NCI-H1105 (cell line): Measurements from ENCODE around the gene PEMT.
A peak's percentile ranks its signal among the peaks of the same experiment; 100 is the strongest.
"Not testable (repeated sequence)": the region's sequence is repeated elsewhere in the genome, so short reads cannot be mapped to it uniquely, and the experiment has no call there.

Source experiments
- DNase-seq: peaks from one replicate; lab custom pipeline; 2025; lab: John Stamatoyannopoulos, UW

Gene PEMT, protein sequence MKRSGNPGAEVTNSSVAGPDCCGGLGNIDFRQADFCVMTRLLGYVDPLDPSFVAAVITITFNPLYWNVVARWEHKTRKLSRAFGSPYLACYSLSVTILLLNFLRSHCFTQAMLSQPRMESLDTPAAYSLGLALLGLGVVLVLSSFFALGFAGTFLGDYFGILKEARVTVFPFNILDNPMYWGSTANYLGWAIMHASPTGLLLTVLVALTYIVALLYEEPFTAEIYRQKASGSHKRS

DNA sequence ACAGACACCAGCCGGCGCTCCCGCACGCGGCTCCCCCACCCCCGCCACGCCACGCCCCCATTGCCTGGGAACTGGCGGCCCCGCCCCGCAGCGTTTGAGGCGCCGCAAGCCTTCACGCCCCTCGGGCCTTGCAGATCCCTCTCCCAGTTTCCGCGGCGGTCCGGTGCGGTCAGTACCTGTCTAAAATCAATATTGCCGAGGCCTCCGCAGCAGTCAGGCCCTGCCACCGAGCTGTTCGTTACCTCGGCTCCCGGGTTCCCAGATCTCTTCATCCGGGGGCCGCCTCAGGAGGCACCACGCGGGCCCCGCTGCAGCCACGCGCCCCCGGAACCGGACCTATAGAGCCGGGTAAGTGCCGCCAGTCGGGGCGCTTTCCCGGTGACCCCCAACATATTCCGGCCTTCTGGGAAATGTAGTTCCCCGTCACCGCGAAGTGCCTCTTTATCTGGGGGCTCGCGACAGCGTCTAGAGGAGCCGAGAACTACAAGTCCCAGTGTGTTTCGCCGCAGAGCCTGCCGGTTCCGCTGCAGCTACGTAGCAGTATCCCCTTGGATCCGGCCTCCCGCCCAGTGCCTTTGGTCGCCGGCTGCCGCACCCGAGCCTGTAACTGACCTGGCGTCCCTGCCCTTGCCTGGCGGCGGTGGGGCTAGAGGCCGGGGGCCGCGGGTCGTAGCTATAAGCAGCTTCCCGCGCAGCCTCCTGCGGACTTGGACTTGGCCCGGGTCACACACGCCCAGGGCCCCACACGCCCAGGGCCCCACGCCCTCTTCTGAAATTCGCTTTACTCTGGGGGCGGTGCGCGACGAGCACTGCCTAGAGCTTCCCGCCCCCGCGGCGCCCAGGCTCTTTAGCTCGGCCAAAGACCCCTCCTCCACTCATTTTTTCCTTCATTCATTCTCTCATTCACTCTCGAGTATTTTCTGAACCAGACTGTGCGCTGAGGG is at the start of gene PEMT:
Gene PEMT, minus strand, starts transcription at position 354 of the 944 bp plus-strand sequence. Its CDS starts 82 bp downstream, at position 272.
- peak; percentile 99 for DNase-seq

DNA sequence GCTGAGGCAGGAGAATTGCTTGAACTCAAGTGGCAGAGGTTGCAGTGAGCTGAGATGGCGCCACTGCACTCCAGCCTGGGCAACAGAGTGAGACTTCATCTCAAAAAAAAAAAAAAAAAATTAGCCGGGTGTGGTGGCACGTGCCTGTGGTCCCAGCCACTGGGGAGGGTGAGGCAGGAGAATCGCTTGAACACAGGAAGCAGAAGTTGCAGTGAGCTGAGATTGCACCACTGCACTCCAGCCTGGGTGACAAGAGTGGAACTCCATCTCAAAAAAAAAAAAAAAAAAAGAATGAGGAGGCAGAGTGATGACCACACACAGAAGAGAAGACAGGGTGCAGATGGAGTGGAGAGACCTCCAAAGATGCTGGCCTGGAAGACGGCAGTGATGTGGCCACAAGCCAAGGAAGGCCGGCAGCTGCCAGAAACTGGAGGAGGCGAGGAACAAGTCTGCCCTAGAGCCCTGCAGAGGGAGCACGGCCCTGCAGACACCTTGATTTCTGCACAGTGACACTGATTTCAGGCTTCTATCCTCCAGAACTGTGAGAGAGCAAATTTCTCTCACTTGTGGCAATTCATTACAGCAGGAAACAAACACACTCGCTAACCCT is 48.3 kb upstream of the PEMT start:
- DNase-seq, result not testable (repeated sequence)

DNA sequence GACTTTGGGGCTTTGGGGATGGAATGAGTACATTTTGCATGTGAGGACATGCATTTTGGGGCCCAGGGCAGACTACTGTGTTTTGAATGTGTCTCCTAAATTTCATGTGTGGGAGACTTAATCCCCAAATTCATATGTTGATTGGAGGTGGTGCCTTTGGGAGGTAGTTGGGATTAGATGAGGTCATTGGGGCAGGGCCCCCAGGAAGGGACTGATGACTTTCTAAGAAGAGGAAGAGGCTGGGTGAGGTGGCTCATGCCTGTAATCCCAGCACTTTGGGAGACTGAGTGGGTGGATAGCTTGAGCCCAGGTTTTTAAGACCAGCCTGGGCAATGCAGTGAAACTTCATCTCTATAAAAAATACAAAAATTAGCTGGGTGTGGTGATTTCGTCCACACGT is 47.0 kb upstream of the PEMT start:
- no peak for DNase-seq

DNA sequence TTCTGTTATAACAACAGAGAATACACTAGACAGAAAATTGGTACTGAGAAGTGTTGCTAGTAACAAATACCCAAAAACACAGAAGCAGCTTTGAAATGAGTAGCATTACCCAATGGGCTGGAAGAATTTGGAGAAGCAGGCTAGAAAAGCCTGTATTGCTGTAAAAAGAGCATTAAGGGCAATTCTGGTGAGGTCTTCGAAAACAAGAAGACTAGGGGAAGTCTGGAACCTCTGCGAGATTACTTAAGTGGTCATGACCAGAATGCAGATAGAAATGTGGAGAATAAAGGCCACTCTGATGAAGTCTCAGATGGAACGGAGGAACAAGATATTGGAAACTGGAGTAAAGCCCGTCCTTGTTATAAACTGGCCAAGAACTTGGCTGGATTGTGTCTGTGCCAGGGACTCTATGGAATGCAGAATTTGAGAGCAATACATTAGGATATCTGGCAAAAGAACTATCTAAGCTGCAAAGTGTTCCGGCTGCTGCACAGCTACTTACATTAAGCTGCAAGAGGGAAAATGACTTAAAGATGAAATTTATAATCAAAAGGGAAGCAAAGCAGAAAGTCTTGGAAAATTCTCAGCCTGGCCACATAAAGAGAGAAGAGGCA is 44.9 kb upstream of the PEMT start:
- DNase-seq, result no peak

DNA sequence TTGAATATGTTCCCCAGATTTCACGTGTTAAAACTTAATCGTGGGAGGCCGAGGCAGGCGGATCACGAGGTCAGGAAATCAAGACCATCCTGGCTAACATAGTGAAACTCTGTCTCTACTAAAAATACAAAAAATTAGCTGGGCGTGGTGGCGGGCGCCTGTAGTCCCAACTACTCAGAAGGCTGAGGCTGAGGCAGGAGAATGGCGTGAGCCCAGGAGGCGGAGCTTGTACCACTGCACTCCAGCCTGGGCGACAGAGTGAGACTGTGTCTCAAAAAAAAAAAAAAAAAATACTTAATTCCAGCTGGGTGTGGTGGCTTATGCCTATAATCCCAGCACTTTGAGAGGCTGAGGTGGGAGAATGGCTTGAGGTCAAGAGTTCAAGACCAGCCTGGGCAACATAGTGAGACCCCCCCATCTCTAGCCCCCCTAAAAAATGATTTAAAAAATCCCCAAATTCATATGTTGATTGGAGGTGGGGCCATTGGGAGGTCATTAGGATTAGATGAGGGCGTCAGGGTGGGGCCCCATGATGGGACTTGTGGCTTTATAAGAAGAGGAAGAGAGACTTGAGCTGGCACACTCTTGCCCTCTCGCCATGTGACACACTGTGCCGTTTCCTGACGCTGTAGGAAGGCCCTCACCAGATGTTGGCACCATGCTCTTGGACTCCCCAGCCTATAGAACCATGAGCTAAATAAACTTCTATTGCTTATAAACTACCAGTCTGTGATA is 44.2 kb upstream of the PEMT start:
- DNase-seq, result not testable (repeated sequence)

DNA sequence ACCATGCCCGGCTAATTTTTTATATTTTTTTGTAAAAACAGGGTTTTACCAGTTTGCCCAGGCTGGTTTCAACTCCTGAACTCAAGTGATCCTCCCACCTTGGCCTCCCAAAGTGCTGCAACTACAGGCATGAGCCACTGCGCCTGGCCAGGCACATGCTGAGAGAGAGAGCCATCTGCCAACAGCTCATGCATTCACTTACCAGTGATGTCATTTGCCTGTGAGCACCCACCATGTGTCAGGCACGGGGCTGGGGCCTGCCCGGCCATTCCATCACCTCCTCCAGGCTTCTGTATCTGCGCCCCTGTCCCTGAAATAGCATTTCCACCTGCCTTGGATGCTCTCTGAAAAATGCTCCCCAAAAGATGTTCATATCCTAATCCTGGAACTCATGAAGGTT is 43.6 kb upstream of the PEMT start:
- no peak for DNase-seq

DNA sequence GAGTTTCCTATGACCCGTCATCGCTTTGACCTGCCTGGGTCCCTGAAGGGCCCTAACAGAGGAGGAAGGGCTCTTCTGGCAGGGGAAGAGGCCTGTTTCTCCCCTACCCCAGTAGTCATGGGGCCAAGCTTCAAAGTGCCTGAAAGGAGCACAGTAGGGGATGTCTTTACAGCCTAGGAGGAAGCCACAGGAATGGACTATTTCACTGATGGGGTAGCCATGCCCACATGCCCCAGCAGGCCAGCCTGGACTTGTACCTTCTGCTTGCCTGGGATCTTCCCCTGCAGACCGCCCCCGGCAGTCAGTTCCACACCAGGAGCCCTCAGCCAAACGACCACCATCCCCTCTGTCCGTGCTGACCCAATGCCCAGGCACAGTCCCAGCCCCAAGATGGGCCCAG is 41.8 kb upstream of the PEMT start:
- no peak for DNase-seq

DNA sequence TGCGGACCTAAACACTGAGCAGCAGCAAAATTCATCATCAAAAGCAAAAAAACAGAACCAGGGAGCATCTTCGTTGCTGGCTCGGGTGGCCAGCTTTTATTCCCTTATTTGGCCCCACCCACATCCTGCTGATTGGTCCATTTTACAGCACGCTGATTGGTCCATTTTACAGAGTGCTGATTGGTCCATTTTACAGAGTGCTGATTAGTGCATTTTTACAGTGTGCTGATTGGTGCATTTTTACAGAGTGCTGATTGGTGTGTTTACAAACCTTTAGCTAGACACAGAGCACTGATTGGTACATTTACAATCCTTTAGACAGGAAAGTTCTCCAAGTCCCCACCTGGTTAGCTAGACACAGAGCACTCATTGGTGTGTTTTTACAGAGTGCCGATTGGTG is 41.2 kb upstream of the PEMT start:
- not testable (repeated sequence) for DNase-seq

DNA sequence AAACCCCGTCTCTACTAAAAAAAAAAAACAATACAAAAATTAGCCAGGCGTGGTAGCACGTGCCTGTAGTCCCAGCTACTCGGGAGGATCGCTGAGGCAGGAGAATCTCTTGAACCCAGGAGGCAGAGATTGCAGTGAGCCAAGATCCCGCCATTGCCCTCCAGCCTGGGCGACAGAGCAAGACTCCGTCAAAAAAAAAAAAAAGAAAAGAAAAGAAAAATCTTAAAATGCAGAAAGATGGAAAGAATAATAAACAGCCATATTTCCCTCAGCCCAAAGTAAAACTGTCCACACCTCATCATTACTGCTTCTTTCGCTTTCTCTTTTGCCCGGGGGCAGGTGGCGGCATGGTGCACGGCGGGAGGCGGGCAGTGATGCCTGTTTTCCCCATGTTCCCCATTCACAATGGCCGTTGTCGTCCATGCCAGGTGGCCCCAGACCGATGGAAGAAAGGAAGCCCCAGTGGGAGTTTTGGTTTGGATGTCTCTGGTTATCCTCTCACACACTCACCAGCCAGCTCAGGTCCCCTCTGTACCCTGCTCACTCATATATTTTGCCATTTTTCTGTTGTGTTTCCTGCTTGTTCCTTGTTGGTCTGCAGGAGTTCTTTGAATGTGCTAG is 37.0 kb upstream of the PEMT start:
- no peak for DNase-seq

DNA sequence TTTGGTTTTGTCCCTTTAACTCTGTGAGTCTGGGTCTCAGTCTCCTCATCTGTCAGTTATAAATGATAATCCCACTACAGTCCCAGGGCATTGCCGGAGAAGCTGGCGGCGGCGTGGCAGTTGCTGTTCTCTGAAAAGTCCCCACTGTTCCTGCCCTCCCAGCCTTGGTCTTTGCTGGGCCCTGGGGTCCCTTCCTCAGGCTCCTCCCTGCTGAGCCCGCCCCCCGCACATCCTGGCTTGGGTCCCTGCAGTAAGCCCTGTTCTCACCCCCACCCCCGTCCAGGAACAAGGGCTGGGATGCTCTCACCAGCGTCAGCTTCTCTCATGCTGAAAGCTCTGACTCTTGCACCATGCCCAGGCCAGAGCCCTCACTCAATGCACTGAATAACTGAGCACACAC is 35.3 kb upstream of the PEMT start:
- DNase-seq, result no peak

DNA sequence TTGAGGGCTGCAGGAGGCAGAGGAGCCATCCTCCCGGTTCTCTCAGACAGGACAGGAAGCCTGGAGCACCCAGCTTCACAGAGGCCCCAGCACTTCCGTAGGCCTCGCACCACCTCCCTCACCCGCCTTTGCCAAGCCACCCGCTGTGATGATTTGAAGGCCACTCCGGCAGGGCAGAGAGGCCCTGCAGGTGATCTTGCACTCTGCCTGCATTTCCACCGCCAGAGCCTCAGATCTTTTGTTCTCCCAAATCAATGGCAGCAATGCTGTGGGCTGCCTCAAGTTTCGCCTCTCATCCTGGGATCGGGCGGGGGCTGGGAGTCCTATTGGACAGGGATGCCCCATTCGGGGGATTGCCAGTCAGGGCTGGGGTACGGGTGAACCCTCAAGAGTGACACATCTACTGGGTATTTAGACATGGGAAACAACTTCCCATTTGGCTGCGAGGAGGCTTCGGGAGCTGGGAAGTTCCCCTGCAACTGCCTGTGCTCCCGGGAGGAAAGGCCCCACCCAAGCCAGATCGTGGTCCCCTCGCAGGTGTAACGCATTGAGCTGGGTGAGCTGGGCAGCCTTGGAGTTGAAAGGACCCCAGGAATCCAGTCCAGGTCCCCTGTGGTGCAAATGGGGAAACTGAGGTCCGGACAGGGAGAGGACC is 34.8 kb upstream of the PEMT start:
- DNase-seq, result no peak

DNA sequence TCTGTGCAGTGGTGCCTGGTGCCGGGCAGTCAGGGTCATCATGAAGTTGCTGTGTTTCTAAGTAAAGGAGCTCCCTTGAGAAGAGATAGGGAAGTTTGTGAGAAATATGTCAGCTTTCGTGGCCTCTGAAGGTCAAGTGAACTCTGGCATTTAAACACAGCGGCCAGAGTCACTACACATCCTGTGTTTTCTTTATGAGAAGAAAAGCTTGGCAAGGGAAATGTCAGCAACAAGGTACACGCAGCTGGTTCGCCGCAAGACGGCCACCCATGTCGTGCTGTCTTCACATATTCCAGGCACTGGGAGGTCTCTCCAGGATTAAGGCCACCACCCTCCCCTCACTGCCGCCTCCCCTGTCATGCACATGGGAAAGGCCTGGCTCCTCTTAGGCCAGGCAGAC is 33.2 kb upstream of the PEMT start:
- no peak for DNase-seq

DNA sequence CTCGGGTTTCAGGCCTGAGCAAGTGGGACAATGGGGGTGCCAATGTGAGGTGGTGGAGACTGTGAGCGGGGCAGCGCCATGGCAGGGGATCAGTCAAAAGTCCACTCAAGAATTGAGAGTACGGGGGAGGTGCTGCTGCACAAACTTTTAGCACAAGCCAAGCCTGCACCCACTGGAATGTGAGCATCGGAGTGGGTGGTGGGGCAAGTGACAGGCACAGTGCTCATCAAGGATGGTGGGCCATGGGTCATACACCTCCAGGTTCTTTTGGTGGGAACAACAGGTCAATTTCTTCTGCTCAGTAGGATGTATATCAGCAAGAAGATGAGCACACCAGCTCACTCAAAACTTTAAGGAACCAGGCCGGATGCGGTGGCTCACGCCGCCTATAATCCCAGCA is 32.4 kb upstream of the PEMT start:
- no peak for DNase-seq

DNA sequence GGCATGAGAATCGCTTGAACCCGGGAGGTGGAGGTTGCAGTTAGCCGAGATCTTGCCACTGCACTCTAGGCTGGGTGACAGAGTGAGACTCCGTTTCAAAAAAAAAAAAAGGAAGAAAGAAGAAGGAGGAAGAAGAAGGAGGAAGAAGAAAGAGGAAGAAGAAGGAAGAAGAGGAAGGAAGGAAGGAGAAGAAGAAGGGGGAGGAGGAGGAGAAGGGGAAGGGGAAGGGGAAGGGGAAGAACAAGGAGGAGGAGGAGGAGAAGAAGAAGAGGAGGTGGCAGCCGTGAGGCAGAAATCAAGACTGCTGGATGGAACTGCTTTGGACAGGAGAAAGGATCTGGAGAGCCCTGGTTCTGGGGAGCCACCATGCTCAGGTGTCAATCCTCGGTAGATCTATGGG is 29.7 kb upstream of the PEMT start:
- DNase-seq, result no peak

DNA sequence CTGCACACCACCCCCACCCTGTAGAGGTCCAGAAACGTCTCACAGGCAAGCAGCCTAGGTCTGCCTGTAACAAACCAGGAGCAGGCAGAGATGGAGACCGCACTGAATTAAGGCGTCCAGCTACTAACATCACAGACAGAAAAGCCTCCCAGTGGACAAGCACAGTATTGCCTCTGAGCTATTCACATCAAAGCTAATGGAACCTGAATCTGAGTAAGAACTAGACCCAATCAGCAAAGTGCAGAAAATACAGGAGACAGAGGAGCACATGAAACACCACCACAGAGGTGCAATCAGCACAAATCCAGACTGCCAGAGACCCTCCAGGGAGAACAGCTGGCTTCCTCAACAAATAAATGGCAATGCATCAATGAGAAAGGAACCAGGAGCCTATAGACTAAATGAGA is 22.2 kb upstream of the PEMT start:
- DNase-seq, result peak; percentile 71

DNA sequence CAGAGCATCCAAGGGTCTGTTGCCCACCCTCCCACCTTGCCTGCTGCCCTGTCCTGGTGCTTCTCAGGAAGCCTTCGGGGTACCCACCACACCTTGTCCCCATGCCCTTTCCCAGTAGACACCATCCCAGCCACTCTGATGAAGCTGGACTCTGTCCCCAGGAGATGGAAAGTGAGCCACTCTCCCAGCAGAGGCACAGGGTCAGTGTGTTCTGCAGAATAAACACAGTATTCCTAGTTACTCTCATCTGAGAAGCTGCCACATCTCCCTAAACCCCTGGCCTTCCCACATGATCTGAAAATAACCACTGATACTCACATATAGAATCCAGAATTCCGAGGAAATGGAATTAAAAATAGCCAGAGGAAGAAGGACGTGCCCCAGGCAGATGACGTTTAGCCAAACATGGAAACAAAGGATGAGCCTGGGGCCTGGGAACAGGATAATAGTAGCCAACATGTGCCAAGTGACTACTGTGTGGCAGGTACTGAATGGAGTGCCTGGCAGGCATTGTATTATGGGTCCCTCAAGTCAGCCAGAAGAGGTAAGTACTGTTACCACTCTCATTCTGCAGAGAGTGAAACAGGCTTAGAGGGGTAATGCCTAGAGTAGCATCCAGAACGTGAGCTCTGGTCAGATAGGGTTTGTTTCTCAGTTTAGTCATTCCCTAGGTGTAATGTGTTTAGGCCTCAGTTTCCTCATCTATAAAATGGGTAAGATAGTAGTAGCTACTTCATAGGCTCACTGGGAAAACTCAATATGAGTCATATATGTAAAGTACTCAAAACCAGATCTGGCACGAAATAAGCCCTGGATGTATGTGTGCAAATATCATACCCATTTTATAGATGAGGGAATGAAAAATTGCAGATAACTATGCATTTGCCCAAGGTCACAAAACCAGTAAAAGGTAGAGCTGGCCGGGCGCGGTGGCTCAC is 20.8 kb upstream of the PEMT start:
- DNase-seq, result no peak

DNA sequence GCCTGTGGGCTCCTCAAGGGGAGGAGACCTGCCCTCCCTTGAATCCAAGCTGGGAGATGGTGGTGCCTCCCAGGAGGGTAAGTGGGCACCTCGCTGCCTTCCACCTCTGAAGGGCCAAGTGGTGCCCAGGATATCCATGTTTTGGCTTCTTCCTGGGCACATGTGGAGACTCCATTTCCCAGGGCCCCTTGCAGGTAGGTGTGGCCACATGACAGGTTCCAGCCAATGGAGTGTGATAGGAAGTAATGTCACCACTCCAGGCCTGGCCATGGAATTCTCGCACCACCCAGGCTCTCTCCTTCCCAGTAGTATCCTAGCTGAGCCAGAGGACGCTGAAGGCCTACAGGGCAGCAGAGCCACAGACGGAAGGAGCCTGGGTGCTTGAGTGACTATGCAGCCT is 17.6 kb upstream of the PEMT start:
- no peak for DNase-seq

DNA sequence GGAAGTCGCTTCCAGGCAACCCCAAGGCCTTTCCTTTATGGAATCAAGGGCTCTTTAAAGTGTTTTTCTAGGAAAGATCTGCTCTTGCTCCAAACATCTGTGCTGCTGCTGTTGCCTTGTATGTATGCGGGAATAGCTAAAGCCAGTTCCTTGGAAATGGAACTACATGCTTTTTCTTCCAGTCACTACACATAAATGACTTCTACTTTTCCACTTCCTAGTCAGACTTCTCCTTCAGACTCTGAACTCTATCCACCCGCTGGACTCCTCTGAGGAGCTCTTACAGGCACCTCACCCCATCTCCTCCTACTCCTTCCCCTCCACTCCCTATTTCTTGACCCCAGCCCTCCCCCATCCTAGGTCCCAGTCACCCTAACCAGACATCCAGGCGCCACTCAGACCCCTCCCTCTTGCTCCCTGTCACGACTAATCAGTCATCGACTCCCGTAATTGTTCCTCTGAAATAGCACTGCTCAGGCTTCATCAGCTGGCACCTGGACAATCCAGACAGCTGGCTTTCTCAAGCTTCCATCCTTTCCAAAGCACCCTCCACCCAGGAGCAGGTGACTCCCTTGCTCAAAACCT is 15.0 kb upstream of the PEMT start:
- DNase-seq, result peak; percentile 10

DNA sequence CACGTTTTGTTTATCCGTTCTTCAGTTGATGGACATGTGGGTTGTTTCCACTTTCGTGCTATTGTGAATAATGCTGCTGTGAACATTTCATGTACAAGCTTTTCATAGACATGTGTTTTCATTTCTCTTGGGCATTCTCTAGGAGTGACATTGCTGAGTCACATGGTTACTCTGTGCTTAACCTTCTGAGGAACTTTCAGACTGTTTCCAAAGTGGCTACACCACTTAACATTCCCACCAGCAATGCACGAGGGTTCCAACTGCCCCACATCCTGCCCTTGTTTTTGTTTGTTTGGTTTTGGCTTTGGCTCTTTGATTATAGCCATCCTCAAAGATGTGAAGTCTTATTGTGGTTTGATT is 14.2 kb upstream of the PEMT start:
- DNase-seq, result no peak
